HG03097 (cell line): ENCODE data around the gene CCDC73.
A peak's percentile ranks its signal among the peaks of the same experiment; 100 is the strongest.
"Not testable (repeated sequence)": the region's sequence is repeated elsewhere in the genome, so short reads cannot be mapped to it uniquely, and the experiment has no call there.

Source experiments
- ATAC-seq: cut with Tn5 transposase; IDR thresholded peaks from one replicate; pipeline ENCODE4 v1.9.1; 2021; ENCODE audit not compliant: unreplicated experiment, low FRiP score

Gene CCDC73

GRCh38 chr11:32602657-32603415 lies 191.6 kb downstream of the CCDC73 start:
- ATAC-seq, result no peak

DNA sequence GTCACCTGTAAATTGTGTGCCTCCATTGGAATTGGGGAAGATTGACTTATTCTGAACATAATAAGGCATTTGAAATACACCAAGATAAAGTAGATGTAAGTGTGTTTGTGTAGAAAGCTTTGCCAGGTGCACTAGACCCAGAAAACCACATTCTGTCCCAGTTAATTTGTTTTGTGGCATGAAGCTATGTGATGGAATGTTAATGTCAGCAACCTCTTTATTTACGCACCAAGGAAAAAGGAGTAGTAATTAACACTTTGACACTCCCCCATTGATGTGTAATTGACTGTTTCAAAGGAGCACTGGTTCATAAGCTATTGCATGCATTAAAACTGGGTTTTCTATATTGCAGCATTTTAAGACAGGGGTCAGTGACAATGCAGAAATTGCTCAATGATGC lies 196.5 kb downstream of the CCDC73 start:
- no peak for ATAC-seq

DNA sequence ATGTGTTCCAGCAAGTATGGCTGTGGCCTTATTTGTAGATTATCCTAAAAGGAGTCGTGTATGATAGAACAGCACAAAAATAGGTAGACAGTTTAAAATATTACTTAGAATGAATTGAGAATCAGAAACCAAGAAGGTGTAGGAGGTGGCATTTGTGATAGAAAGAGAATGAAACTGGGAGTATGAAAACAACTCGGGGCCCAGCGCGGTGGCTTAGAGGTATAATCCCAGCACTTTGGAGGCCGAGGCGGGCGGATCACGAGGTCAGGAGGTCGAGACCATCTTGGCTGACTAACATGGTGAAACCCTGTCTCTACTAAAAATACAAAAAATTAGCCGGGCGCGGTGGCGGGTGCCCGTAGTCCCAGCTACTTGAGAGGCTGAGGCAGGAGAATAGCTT lies 198.3 kb downstream of the CCDC73 start:
- ATAC-seq, result not testable (repeated sequence)

- ATAC-seq, result no peak
Measured at GRCh38 chr11:32594272-32594671, 200.2 kb downstream of the CCDC73 start.

- ATAC-seq, result no peak
Measured at GRCh38 chr11:32586576-32587190, 207.8 kb downstream of the CCDC73 start.

DNA sequence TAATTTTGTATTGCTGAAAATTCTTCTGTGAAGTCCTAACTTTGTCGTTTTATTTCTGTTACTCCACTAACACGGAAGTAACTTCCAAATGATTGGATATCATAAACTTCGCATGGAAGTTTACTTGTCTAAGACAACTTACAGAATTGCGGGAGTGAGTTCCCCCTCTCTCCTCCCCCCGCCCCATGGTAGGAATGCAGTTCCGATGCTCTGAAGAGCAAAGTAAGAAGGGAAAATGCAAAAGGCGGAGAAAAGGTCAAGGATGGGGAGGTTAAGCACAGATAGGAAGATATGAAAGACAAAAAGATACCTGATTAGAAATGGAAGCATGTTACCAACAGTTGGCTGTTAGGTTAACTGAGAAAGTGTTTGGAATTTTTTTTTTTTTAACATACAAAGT lies 209.5 kb downstream of the CCDC73 start:
- no peak for ATAC-seq

DNA sequence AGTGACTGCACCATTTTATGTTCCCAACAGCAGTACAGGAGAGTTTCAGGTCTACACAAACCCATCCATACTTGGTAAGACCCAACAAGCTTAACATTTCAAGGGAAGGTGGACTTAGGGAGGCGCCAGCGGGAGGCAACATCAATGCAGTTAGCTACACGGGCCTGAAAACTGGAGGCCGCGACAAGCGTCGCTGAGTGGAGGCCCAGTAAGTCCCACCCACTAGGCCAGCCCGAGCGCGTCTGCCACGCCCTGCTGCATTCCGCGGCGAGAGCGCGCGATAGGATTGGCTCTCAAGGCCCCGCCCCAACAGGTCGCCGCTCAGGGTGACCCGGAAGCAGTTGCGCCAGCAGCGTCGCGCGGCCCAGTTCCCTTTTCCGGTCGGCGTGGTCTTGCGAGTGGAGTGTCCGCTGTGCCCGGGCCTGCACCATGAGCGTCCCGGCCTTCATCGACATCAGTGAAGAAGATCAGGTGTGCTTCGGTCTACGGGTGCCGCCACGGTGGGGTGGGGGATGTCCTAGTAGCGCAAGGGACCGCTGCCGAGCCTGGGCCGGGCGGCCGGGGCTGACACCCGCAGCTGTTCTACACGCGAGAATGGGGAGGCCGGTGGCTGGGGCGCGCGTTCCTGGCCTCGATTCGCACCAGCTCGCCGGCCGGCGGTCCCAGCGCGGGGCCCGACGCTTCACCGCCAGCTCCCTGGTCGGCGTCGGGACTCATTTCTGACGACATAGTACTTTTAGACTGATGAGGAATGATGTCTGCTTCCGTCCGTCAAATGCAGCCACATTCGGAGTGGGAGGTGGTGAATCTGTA lies 210.8 kb downstream of the CCDC73 start, which contains the start of gene EIF3M:
TSS of gene EIF3M (plus strand) at position 373 of the 813 bp plus-strand sequence. CDS start at position 430, 57 bp downstream.
- ATAC-seq, result peak; percentile 99

DNA sequence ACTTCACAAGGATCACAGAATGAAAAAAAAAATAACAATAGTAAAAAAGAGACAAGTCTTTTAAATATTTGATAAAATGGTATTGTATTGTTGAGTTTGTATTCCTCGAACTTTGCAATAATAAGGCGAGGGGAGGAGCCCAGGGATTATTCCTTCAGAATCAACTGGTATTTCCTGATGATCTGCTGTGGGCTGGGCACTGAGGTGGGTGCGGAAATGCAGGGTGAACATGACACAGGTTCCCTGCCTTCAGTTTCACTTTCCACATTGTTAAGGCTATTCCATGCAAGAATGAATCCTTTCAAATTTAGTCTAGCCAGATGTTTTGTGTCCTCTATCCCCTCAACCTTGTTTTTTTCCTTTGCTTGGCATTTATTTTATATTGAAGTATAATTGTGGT lies 212.9 kb downstream of the CCDC73 start:
- ATAC-seq, result no peak

GRCh38 chr11:32580967-32581366 lies 213.5 kb downstream of the CCDC73 start:
- ATAC-seq, result no peak

- no peak for ATAC-seq
Measured at GRCh38 chr11:32576456-32576855, 218.0 kb downstream of the CCDC73 start.

GRCh38 chr11:32575070-32575469 lies 219.4 kb downstream of the CCDC73 start:
- no peak for ATAC-seq

DNA sequence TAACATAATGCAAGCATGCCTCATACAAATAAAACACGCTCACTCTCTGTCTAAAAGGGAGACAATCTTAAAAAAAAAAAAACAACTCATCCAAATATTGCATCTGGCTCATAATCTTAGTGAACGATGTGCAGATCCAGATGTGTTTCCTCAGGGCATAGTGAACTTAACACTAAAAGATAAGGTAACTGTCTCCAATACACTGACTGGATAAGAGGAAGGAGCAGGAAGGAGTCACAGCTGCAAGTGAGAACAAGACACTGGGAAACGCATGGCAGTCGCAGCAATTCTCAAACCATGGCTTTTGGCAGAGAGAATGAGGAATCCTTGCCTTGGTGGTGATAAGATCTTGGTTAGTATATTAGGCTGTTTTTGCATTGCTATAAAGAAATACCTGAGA lies 220.0 kb downstream of the CCDC73 start:
- ATAC-seq, result no peak

GRCh38 chr11:32573228-32573627 lies 221.2 kb downstream of the CCDC73 start:
- no peak for ATAC-seq

DNA sequence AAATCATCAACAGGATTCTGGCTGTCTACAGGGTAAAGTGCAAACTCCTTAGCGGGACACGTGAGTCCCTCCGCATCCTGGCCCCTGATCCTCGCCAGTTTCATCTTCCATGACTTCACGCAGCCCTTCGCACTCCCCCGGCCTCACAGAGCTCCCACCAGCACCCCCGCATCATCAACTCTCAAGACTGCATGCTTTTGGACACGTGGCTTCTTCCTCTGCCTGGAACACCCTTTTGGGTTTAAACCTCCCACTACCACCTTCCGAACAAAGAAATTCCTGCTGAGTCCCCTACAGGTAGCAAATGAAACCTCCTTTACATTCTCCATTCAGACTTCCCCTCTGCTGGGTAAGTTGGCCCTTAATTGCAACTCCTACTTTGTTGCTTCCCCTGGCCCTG lies 223.4 kb downstream of the CCDC73 start:
- no peak for ATAC-seq

DNA sequence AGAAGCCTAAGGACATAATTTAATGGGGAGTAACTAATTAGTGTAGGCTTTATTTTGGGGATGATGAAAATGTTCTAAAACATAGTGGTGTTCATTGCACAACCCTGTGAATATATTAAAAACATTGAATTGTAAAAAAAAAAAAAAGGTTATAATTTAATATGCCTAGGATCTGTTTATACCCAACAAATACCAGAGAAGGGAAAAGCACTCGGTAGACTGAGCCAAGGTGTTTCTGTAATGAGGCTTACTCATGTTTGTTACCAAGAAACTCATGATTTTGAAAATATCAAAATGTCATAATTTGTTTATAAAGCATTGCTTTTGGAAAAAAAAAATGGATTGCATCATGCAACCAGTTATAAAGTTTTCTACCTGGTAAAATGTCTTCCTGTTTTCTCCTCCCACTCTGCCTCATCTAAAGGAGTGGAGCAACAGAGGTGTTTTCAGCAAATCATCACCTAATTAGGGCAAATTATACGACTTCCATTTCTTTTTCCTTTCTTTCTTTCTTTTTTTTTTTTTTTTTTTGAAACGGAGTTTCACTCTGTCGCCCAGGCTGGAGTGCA lies 225.1 kb downstream of the CCDC73 start:
- ATAC-seq, result no peak

GRCh38 chr11:32567154-32567553 lies 227.3 kb downstream of the CCDC73 start:
- no peak for ATAC-seq

DNA sequence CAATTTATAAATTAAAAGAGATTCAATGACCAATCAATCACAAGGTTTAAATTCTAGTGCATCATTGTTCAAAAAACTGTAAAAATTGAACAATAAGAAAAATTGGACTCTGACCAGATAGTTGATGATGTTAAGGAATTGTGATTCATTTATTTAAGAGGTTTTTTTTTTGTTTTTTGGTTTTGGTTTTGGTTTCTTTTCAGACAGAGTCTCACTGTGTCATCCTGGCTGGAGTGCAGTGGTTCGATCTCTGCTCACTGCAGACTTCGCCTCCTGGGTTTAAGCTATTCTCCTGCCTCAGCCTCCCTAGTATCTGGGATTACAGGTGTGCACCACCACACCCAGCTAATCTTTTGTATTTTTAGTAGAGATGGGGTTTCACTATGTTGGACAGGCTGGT lies 227.9 kb downstream of the CCDC73 start:
- ATAC-seq, result no peak

DNA sequence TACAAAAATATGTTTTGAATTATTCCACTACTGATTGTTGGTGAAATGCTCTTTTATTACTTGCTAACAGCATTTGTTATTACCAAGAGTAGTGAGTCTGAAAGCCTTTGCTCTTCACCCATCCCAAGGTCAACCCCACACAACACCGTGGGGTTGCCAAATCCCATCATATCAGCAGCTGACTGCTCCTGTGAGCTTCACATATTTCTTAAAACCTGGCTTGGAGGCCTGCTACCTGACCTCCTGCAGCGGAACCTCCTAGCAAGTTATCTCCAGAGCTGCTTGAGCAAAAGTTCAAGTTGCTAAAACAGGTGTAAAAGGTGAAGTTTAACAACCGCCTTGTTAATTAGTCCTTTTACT lies 230.9 kb downstream of the CCDC73 start:
- ATAC-seq, result no peak

DNA sequence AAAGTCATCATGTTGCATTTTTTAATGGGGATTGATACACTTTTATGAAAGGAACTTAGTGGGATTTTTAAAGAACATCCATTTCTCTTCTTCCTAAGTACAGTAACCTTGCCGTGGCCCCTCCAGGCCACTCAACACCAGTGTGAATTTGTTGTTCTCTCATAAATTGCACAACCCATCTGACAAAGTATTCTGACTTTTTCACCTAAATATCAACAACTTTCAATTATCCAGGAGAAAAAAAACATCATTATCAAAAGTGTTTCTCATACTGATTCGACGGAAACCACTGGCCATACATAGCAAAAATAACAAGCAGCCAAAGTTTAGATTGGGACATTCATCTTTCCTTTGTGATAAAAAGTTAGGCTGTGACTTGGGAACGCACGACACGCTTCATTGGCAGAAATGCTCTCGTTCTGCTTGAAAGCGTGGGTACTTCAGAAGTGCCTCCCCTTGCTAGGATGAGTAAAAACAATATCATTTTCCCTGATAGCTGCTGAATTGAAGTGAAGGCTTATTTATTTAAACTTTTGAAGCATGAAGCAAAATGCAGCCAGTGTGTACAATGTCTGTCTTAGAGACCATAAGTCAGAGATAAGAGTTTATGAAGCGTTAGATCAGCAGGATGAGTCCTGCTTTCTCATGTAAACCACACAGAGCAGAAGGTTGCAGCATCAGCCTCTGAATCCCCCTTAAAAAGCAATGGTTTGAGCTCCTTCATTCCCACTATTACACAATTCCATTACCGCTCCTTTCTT lies 231.4 kb downstream of the CCDC73 start:
- ATAC-seq, result no peak

DNA sequence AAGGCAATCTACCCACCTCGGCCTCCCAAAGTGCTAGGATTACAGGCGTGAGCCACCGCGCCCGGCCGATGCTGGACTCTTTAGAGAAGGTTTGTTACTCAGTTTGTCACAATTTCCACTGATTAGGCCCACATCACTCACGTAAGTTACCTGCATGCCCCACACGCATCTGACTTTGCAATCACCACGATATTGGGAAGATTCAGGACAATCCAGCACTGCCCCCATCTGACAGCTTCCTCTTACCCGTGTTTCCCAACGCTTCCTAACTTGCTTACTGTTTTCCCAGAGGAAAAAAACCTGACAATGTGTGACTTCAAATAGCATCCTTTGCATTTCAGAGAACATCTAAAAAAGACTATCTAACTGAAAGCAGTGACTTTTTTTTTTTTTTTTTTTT lies 232.6 kb downstream of the CCDC73 start:
- ATAC-seq, result no peak
